ENCODE data around the gene SACS.
"Not testable (repeated sequence)": the region's sequence is repeated elsewhere in the genome, so short reads cannot be mapped to it uniquely, and the experiment has no call there.

SACS gene

DNA sequence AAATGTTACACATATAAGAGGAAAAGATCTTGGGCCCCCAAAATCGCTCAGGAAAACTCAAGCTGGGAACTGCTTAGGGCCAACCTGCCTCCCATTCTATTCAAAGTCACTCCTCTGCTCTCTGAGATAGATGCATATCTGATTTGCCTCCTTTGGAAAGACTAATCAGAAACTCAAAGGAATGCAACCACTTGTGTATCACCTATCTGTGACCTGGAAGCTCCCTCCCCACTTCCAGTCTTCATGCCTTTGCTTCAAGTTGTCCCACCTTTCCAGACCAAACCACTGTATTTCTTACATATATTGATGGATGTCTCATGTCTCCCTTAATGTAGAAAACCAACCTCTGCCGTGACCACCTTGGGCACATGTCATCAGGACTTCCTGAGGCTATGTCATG is 32.3 kb downstream of the SACS start:
- DNase-seq, result not testable (repeated sequence)

DNA sequence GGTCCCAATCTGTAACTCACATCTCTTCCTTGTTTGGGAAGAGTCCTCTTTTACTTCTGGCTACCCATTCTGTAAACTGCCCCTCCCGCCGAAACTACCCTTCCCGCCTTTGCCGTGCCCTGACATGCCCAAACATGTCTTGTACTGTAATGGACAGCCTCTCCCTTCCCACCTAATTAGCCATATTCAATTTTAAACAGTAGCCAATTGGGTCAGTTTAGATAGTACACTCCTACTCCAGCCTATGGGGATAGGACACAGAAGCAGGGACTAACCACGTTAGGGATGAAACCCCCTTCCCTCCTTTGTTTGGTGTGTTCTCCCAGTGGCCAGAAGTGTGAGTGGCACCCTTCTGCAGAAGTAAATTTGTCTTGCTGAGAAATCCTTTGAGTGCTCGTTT is 34.2 kb downstream of the SACS start:
- no peak for DNase-seq

DNA sequence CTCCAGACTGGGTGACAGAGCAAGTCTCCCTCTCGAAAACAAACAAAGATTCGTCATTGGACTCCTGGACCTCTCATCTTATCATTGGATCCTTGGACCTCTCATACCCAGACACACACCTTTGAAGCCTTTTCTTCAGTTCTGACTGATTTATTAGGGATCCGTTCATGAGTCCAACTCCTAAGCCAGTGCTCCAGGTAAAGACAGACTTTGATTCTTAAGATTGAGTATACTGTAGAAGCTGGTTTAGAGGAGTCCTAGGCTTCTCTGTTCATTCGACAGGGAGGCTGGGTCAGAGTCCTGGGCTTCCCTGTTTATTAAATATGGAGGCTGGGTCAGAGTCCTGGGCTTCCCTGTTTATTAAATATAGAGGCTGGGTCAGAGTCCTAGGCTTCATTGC is 38.7 kb downstream of the SACS start:
- no peak for DNase-seq

DNA sequence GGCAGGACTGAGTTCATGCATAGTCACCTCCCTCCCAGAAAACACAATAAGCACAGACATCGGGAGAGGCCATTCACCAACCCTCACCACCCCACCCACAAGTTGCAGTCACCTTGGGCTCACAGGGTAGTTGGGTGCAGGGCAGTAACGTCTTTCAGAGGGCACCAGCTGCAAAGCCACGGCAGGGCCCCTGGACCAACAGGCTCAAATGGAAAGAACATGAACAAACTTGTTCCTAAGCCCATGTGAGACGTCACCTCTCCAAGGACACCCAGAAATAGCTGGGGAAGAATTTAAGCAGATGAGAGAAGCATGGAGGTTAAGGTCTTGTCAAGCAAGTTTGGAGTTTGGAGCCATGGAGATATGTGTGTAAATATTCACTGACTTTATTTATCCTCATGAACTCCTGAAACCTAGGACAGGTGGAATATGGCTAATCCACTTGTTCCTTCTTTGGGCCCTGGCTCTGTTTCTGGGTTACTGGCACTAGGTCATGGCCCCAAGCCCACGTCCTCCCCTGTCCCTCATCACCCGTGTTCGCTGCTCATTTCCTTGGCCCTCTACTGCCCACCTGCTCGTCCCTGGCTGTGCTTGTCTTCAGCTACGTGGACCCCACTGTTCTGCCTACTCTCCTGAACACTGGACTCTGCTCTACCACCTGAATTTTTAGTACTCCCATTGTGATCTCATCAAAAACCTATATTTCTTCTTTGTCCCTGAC is 40.4 kb downstream of the SACS start:
- no peak for DNase-seq

DNA sequence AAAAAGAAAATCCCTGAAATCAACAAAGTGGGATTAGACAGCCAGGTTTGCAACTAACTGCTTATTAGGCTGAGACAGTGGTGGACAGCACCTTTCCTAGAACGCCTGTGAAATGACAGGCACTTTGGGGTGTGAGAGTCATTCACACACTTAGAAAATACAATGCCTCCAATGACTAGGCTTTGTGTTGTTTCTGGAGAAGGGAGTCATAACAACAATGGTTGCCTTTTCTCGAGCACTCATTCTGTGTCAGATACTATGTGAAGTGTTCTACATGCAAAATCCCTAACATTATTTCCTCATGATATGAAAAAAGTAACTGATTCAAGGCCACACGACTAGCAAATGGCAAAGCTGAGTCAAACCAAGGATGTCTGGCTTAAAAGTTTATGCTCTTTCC is 41.2 kb downstream of the SACS start:
- DNase-seq, result no peak

DNA sequence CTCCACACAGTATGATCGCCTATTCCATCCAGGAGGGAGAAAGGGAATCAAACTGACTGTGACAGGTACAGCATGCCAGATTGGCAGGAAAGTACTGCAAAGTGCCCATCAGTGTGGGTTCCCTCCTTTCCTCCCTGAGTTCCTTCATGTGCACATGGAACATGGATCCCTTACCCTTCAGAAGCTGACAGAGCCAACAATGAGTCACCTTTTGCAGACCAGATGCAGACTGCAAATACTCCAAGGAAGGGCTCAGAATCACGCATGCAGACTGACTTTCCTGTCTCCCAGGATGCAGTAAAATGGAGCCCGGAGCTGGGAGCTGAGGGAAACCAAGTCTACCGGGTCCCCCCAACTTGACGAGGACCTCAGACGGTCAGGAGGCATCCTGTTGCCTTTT is 41.8 kb downstream of the SACS start:
- DNase-seq, result no peak

DNA sequence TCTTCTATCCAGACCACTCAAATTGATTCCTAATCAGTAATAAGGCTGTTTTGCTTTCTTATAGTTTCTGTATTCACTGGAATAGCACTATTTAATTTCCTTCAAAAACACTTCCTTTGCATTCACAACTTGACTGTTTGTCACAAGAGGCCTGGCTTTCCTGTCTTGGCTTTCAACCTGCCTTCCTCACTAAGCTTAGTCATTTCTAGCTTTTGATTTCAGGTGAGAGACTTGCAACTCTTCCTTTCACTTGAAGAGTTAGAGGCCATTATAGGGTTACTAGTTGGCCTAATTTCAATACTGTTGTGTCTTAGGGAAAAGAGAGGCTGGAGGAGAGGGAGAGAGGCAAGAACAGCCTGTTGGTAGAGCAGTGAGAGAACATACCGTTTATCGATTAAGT is 47.0 kb downstream of the SACS start:
- no peak for DNase-seq

DNA sequence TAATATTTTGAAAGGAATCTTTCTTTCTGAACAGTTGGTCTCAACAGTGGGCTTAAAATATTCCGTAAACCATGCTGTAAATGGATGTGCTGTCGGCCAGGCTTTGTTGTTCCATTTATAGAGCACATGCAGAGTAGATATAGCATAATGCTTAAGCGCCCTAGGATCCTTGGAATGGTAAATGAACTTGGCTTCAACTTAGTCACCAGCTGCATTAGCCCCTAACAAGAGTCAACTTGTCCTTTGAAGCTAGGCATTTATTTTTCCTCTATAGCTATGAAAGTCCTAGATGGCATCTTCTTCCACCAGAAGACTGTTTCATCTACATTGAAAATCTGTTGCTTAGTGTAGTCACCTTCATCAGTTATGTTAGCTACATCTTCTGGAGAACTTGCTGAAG is 47.6 kb downstream of the SACS start:
- no peak for DNase-seq

DNA sequence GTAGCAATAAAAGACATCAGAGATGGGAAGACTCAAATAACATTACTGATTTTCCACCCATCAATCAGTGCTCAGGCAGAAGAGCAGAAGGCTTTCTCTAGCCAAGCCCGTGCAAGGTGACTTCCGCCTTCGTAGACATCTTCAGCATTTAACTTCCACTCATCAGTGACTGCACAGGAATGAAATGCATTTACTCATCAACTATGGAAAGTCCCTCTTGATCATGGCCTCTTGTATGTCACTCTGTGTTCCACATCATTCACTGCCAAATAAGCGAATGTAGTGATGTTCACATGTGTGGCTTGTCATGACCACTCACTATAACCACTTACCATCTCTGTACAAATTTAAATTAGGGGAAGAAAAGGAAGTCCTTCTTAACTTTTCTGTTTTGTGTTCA is 49.4 kb downstream of the SACS start:
- DNase-seq, result peak in 1 of 2 donors; percentile 22

DNA sequence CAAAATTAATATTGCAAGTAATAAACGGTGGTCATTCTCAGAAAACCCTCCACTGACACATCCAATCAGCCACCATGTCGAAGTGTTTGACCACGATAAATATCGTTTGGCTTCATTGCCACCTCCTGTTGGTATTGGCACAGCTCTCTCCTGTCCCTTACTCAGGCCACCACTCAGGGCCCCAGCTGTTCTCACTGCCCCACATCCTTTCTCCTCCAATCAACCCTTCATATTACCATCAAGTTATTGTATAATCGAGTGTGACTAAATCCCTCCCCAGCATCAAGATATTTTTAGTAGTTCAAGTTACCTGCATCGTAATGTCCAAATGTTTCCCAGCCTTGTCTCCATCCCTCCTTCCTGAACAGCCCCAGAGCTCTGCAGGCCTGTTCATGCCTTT is 50.4 kb downstream of the SACS start:
- DNase-seq, result no peak

DNA sequence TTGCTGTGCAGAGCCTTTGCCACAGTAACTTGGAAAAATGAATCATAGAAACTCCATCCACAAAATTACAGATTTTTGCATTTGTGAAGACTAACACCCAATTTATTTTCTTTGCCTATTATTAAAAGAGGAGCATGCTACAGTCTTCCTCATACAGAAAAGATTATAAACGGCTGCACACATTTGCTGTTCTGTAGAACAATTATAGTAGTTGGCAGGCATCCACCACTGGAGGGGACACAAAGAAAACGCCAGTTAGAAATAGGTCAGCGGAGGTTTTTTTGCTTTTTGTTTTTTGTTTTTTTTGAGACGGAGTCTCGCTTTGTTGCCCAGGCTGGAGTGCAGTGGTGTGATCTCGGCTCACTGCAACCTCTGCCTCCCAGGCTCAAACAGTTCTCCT is 51.6 kb downstream of the SACS start:
- DNase-seq, result no peak

DNA sequence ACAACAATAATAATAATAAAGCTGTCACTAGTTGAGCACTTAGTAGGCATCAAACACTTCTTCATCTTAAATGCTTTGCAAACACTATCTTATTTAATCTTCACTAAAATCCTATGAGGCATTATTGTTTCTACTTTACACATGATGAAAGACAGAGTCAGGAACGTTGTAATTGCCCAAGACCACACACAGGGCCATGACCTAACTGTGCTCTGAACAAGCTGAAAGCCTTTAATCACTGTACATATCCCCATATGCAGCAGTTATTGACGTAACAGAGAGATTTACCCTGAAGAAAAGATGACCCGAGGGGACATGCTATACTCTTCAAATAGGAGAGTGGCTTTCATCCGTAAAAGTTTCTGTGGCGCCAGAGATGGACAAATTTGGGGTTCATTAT is 53.0 kb downstream of the SACS start:
- no peak for DNase-seq

DNA sequence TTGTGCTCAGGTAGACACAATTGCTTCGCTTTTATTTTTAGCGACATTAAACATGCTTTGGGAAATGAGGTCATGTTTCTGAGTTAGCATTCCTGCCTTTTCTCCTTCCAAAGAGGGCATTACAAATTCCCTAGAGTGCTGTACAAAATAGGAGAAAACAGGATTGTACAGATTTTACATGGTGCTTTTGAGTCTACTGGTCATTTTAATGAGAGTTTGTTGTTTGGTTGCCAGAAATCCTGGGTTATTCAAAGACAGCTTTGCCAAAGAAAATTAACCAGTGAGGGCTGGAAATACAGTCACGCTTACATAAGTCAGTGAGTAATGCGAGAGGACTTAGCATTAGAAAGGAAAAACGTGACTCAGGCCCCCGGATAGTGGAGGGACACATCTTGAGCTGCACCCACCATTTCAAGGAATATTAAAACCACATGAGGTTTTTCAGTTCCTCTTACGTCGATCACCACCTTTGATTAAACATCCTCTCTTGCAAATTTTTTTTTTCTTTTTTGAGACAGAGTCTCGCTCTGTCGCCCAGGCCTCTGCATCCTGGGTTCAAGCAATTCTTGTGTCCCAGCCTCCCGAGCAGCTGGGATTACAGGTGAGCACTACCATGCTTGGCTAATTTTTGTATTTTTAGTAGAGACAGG is 55.4 kb downstream of the SACS start:
- peak; percentile 61 to 70 for DNase-seq

DNA sequence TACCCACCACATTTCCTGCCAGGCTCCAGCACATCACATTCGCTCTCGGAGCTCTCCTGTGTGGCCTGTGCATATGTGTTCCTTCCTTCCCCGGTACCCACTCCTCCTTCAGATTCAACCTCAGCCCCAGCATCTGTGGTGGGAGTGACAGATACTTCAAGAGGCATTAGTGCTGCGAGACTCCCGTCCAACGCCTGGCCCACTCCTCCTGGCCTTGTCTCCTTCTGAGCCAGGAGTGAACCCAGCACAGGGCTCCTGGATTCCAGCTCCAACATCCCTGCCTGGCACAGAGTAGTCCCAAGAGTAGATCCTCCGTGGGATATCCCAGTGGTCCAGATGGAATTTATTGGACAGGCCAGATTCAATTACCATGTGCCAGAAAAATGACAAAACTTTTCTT is 55.9 kb downstream of the SACS start:
- DNase-seq, result no peak

DNA sequence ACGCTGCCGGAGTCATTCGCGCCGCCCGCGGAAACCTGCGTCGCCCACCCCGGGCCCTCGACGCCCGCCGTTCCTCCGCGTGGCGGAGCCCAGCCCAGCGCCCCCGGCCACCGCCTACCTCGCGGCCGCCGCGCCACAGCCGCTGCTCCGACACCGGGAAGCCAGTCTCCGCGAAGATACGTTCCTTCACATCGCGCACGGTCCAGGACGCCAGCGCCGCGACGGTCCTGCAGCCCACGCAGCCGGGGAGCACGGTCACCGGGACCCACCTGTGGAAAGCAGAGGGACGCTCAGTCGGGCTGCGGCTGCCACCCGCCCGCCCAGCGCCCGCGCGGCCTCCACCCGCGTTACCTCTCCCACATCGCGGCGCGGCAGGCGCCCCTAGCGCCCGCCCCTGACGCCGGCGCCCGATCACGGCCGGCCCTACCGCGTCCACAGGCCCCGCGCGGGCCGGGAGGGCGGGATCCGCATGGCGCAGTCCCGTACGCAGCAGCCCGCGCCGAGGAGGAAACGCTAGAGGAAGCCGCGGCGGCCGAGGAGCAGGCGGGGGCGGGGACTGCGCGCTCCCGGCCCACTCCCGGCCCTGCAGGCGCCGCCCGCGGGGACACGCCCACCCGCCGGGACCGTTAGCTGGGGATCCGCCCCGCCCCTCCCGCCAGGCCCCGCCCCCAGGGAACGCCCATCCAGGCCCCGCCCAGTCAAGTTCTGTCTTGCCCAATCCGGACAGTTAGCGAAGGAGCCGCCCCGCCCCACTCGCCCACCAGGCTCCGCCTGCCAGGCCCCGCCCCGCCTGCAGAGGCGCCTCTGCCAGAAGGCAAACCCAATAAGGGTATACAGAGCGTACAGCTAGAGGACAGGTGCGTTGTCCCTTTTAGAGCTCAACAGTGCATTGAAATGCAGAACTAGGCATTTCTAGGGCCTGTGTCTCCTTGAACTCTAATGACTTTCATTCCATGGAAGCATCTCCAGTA is 58.2 kb downstream of the SACS start:
- DNase-seq, result peak; percentile 97 to 98

DNA sequence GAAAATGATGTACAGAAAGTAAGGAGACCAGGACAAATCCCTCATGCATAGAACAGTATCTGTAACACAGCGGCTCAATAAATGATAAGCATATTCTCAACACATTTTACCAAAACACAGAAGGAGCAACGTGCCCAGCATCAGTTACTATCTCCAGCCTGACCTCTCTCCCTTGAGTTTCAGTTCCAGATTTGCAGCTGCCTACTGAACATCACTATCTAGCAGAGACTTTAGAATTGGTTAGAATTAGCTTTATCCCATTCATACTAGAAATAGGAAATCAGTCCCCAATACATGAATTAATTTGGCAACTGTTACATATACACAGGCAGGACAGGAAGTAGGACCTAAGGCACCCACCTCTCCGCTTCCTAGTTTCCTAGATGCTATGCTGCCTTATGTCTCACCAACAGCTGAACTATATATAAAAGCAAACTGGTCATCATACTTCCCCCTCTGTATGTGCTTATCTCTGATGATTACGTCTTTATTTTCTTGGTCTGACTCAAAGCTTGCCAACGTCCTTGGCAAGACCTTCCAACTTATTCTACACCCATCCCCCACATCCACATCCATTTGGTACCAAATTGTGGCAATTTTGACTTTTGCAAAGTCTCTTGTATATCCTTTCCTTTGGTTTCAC is 61.1 kb downstream of the SACS start:
- no peak for DNase-seq

DNA sequence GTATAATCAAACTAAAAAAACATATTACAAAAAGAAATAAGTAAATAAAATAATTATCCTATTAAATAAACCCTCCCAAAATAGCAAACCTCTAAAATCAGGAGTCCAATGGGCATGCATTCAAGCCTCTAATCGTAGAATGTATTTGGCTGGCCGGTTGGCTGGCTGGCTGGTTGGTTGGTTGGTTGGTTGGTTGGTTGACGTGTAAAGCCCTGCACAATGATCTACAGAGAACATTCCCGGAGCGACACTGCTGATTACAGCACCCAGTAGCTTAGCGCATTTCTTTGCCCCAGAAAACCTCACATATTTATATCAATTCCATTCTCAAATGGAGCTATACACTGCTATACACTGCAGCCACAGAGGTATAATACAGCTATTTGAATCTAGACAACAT is 65.6 kb downstream of the SACS start:
- DNase-seq, result no peak

DNA sequence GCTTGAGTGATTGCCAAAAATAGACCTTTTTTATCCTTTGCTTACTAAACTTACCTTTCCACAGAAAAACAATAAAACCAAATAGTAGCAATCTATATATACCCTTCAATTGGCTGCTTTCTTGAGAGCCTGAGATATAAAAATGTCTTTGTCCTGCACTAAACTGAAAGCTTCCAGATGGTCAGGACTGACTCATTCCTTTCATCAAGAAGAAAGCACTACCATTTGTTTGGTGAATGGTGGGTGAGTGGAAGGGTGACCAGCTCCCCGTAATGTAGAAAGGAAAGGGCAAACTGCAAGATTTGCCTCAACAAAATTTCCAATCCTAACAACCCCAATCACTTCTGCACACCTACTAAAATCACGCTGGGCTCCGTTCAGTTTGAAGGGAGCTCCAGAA is 67.8 kb downstream of the SACS start:
- no peak for DNase-seq

DNA sequence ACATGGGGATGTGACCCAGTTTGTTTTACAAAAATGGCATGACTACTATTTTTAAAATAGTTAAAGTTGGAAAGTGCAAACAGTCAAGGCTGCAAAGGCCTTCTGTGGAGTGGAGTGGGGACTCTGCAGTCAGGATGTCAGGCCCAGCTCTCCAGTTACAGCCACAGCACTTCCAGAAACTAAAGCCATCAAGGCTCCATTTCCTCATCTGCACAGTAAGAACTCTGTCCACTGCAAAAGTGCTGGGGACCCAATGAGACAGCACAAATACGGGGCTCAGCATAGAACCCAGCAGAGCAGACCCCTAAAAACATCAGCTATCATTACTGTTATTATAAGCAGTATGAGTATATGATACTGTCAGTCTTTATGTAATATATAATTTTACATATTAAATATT is 73.6 kb downstream of the SACS start:
- no peak for DNase-seq

DNA sequence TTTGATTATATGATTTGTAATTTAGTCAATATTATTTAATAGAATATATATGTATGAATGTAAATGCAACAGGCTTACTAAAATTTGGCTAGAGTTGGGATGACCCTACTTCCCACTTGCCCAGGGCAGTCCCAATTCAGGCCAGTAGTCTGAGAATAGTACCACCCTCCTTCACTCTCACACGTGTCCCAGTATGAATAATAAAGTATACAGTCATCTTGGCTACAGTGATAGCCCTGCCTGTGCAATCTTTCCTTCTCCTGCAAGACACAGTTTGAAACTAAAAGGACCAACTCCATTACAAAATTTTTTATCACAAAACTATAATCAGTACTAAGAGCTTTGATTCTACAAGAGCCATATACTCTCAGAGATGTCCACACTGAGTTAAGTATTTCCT is 76.2 kb downstream of the SACS start:
- DNase-seq, result no peak

DNA sequence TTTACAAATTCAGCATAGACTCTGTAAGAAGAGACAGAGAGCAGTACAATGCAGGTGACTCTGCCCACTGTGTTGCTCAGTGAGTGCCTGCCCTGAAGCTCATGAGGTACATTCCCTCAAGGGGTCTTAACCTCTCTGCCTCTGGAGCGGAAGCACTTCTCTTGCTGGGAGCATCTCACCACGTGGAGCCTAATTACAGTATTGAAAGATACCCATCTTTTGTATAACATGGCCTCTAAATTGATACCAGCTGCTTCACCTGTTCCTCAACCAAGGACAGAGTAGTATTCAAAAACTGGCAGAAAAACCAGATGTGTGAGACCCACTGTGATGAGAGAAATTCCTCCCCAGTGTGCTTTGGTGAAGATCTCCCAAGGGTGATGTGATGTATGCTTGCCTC is 77.1 kb downstream of the SACS start:
- no peak for DNase-seq

DNA sequence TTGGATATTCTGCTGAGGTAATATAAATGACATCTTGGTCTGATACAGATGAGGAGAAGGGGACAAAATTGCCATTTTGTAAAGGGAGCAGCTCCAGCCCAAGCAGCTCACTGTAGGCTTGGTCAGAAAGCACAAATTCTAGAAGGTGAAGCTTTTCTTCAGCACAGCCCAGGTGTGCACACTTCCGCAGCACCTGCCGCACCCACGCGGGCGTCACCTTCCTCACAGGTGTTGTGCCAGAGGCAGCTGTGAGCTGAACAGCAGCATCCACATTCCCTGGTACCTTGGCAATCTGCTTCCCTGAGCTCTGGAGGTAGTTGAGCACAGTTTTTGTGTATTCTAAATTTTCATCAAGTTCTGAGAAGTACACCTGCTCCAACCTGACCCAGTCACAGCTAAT is 79.0 kb downstream of the SACS start:
- DNase-seq, result no peak

DNA sequence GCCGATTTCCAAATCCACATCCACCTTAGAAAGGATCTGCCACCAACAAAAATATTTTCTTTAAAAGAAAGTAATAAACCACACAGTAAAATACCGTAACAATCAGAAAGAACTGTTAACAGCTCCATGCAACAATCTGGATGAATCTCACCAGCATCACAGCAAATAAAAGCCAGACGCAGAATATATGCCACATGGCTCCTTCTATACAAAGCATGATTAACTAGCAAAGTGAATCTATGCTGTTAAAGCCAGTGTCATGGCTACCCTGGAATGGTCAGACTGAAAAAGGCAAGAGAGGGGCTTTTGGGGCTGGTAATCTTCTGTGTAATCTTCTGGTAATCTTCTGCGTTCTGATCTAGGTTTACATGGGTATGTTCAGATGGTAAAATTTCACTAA is 81.3 kb downstream of the SACS start:
- no peak for DNase-seq

All from stimulated activated CD4-positive, alpha-beta T cell treated with anti-CD3 and anti-CD28 coated beads, Interleukin-2, amount 100 ng/mL, for 24 hours (primary cell).